RWPE2 (cell line): ENCODE results near the gene HTT.

Experiments
- ATAC-seq: fragments of 200-7000 bp; cut with Tn5 transposase; 3 replicates; pipeline ENCODE4 v1.9.1; 2021; ENCODE audit warnings: low read depth
- DNase-seq: peaks from one replicate; pipeline ENCODE4 v3.0.0-alpha.2; 2020; ENCODE audit warnings: low spot score
- H3K27ac ChIP-seq: fragments of 450-650 bp; 2 replicates; pipeline ENCODE4 v1.5.1; 2017; ENCODE audit warnings: mild to moderate bottlenecking; ENCODE audit not compliant: poor library complexity, severe bottlenecking
- H3K27me3 ChIP-seq: fragments of 250-450 bp; sonication (Bioruptor Pico); 2 replicates; pipeline ENCODE4 v1.5.1; 2021; ENCODE audit warnings: mild to moderate bottlenecking, moderate library complexity; ENCODE audit not compliant: insufficient read depth, poor library complexity, severe bottlenecking
- H3K36me3 ChIP-seq: fragments of 250-450 bp; sonication (Bioruptor Pico); 2 replicates; pipeline ENCODE4 v1.5.1; 2020; ENCODE audit warnings: low read depth, mild to moderate bottlenecking, moderate library complexity
- H3K4me1 ChIP-seq: fragments of 250-450 bp; sonication (Bioruptor Pico); 2 replicates; pipeline ENCODE4 v1.5.1; 2021; ENCODE audit warnings: mild to moderate bottlenecking, moderate library complexity; ENCODE audit not compliant: insufficient read depth, poor library complexity, severe bottlenecking
- H3K4me3 ChIP-seq: fragments of 250-450 bp; sonication (Bioruptor Pico); 2 replicates; pipeline ENCODE4 v1.5.1; 2021; ENCODE audit warnings: mild to moderate bottlenecking, moderate library complexity; ENCODE audit not compliant: severe bottlenecking
- H3K9me3 ChIP-seq: fragments of 250-450 bp; sonication (Bioruptor Pico); 2 replicates; pipeline ENCODE4 v1.5.1; 2021; ENCODE audit warnings: mild to moderate bottlenecking, moderate library complexity; ENCODE audit not compliant: severe bottlenecking
- TF ChIP-seq, protein P1 (sequence below): fragments of 450-650 bp; IDR thresholded peaks from one replicate; pipeline ENCODE4 v1.5.1; 2017; ENCODE audit warnings: mild to moderate bottlenecking, moderate library complexity; ENCODE audit not compliant: poor library complexity, severe bottlenecking

Gene HTT

DNA sequence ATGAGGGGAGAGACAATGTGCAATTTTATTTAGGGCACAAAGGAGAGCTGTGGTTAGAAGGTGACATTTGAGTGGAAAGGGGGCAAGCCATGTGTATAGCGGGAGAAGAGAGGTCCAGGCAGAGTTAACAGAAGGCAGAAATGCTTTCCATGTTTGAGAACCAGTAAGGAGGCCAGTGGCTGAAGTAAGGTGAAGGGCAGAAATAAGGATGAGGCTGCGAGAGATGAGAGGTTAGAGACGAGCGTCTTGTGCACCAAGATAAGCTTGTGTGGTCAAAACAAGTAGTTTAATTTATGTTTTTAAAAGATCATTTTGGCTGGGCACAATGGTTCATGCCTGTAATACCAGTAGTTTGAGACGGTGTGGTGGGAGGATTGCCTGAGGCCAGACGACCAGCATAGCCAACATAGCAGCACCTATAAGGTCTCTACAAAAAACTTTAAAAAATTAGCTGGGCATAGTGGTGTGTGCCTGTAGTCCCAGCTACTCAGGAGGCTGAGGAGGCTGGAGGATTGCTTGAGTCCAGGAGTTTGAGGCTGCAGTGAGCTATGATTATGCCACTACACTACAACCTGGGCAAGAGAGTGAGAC is 8.5 kb downstream of the HTT start:
- ATAC-seq: no peak
- TF ChIP-seq, protein P1, sequence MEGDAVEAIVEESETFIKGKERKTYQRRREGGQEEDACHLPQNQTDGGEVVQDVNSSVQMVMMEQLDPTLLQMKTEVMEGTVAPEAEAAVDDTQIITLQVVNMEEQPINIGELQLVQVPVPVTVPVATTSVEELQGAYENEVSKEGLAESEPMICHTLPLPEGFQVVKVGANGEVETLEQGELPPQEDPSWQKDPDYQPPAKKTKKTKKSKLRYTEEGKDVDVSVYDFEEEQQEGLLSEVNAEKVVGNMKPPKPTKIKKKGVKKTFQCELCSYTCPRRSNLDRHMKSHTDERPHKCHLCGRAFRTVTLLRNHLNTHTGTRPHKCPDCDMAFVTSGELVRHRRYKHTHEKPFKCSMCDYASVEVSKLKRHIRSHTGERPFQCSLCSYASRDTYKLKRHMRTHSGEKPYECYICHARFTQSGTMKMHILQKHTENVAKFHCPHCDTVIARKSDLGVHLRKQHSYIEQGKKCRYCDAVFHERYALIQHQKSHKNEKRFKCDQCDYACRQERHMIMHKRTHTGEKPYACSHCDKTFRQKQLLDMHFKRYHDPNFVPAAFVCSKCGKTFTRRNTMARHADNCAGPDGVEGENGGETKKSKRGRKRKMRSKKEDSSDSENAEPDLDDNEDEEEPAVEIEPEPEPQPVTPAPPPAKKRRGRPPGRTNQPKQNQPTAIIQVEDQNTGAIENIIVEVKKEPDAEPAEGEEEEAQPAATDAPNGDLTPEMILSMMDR: no peak
- no peak overlapping the region for H3K27ac ChIP-seq
- DNase-seq: no peak
- no peak overlapping the region for H3K4me3 ChIP-seq
- H3K36me3 ChIP-seq: peaks cover 12% of the 10 kb centered on the region
- no peaks in the 10 kb centered on the region for H3K4me1 ChIP-seq
- no peaks in the 10 kb centered on the region for H3K27me3 ChIP-seq
- no peaks in the 10 kb centered on the region for H3K9me3 ChIP-seq

DNA sequence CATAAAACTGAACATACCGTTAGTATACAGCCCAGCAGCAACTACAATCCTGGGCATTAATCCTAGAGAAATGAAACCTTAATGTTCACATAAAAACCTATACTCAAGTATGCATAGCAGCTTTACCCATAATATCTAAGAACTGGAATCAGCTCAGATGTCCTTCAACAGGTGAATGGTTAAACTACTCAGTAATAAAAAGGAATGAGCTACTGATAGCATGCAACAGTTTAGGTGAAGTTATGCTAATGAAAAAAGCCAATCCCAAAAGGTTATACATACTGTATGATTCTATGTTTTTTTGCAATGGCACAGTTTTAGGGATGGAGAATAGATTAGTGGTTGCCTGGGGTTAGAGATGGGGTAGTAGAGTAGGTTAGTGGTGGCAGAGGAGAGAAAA is 9.3 kb downstream of the HTT start:
- TF ChIP-seq, protein P1: no peak

DNA sequence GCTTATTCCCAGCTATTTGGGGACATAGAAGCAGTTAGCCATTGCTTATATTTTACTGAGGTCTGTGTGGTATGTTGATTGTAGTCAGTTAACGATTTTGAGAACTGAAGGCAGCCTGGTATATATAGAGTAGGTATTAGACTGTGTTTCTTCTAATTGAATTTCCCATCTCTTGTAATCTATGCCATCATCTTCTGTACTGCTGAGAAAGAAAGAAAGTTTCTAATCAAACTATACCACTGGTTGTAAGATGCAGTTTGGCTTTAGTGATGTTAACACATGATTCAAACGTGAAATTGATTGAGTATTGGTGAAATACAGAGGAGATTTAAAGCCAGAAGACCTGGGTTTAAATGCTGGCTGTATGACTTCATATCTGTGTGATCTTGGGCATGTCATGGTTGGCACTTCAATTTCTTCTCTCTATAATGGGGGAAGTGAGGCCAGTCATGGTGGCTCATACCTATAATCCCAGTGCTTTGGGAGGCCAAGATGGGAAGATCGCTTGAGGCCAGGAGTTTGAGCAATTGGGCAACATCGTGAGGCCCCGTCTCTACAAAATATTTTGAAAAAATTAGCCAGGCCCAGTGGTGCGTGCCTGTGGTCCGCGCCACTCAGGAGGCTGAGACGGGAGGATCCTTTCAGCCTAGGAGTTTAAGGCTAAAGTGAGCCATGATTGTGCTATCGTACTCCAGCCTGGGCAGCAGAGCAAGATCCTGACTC is 11.6 kb downstream of the HTT start:
- Histone ChIP-seq H3K36me3 (peaks cover 33% of the 10 kb centered on the region), H3K27me3 (no peaks in the 10 kb centered on the region), H3K4me1 (no peaks in the 10 kb centered on the region), H3K4me3 (no peak overlapping the region), H3K27ac (no peak overlapping the region), H3K9me3 (no peaks in the 10 kb centered on the region)
- no peak for DNase-seq
- ATAC-seq: no peak
- TF ChIP-seq, protein P1: no peak

More for the DNA sequence above, 9.3 kb downstream of the HTT start:
- no peak overlapping the region for H3K4me3 ChIP-seq
- H3K27ac ChIP-seq: no peak overlapping the region
- H3K4me1 ChIP-seq: no peaks in the 10 kb centered on the region
- H3K9me3 ChIP-seq: no peaks in the 10 kb centered on the region
- peaks cover 17% of the 10 kb centered on the region for H3K36me3 ChIP-seq
- ATAC-seq: no peak
- no peaks in the 10 kb centered on the region for H3K27me3 ChIP-seq
- DNase-seq: no peak

DNA sequence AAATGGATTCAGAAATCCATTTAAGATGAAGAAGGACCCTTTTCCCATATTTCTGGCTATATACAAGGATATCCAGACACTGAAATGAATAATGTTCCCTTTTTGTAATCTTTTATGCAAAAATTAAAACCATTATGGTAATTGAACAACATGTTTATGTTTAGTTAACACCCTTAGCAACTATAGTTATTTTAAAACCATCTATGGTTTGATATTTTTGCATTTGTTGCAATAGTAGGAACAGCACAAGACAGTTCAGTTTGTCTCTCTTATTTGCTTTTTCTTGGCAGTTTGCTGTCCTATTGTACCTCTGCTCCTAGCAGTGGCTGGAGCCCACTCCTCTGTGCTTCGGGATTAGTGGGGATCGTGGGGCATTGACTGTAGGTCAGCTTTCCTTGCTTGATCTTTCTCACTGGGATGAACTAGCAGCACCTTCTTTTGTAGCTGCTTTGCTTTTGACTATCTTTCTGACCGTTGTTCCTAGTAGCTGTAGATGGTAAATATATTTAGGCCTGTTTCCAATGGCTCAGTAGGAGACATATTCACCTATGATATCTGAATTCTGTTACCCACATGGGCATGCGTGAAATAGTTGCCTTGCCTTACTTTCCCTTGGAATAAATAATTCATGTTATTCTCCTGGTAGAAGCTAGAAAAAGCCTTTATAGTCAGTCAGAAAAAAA is 12.8 kb downstream of the HTT start:
- ATAC-seq (no peak), DNase-seq (no peak)
- Histone ChIP-seq H3K4me1 (no peaks in the 10 kb centered on the region), H3K4me3 (no peak overlapping the region), H3K36me3 (peaks cover 38% of the 10 kb centered on the region), H3K27me3 (no peaks in the 10 kb centered on the region), H3K27ac (no peak overlapping the region), H3K9me3 (no peaks in the 10 kb centered on the region)
- TF ChIP-seq, protein P1: no peak
